ENCODE measurements around the gene FMR1NB. TPM values are rescaled to one million over a fixed set of nuclear protein-coding genes. Genes with fewer than 3 reads are reported as not detected.

Gene FMR1NB
- total RNA-seq, 1 donor from 2014 or later: not detected

- intact Hi-C loops (cut with micrococcal nuclease): no loop called here
- Mint-ChIP-seq H3K9me3 (peaks cover 6% of the 10 kb centered on the region), H3K4me1 (peaks cover 10% of the 10 kb centered on the region), H3K27me3 (no peaks in the 10 kb centered on the region), H3K4me3 (no peak overlapping the region), H3K36me3 (ENCODE audit: low read depth) (no peaks in the 10 kb centered on the region), H3K27ac (no peak overlapping the region)
- ChIA-PET CTCF (no interaction called here), POLR2A (no interaction called here)
- ATAC-seq (ENCODE audit: low read depth) (no peak), DNase-seq (no peak)
- no peak for TF ChIP-seq CTCF (IDR thresholded peaks at IDR 0.05)
Observed at GRCh38 chrX:148067285-148067684, 86.1 kb downstream of the FMR1NB start.

DNA sequence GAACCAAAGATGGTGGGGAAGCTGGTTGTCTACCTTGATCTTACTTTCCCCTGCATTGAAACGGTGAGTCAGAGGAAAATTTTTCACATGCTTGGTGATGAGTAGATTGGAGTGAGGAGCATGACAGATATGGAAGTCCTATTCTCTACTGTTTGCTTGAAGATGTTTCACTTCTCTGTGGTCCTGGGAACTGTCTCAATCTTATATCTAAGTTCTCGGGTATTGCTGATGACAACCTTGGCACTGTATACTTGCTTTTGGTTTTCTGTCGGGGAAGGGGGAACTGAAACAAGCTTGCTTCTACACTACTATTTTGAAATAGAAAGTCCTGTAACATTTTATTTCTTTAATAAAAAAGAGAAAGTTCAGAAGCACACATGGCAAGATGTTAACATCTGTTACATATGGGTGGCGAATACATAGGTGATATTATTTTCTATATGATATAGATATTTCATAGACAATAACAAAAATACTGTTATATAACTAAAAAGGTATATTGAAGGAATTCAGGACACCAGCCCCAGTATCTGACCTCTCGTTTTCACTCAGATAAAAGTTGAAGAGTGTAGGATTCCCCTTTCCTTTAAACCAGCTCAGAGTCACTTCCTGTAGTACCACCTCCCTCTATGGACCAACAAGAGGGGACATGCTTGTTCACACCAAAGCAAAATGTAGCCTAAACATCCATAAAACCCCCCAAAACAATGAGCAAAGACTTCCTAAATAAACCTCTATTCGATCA, 88.8 kb downstream of the FMR1NB start:
- DNase-seq (no peak), ATAC-seq (ENCODE audit: low read depth) (no peak)
- POLR2A ChIA-PET: no interaction called here
- Mint-ChIP-seq H3K36me3 (ENCODE audit: low read depth) (no peaks in the 10 kb centered on the region), H3K4me3 (no peak overlapping the region), H3K9me3 (peaks cover 6% of the 10 kb centered on the region), H3K27ac (no peak overlapping the region), H3K4me1 (peaks cover 10% of the 10 kb centered on the region), H3K27me3 (no peaks in the 10 kb centered on the region)
- CTCF ChIA-PET: no interaction called here
- no peak for TF ChIP-seq CTCF (IDR thresholded peaks at IDR 0.05)
- intact Hi-C loops (cut with micrococcal nuclease): no loop called here

DNA sequence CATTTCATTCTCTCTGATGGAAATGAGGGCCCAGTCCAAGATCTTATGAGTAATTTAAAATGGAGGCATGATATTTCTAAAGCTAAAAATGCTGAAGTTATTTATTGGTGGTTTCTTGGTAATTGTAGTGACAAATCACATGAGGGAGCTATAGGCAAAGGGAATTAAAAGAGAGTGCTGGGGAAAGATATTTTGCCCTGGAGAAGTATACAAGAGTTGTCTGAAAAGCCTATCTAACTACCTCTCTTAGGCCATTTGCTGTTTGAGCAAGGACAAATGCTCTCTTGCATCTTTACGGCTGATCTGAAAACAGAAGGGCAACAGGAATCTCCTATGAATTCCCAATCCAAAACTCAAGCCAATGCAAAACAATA, 89.4 kb downstream of the FMR1NB start:
- Mint-ChIP-seq H3K9me3 (peaks cover 6% of the 10 kb centered on the region), H3K4me1 (peaks cover 10% of the 10 kb centered on the region), H3K36me3 (ENCODE audit: low read depth) (no peaks in the 10 kb centered on the region), H3K27ac (no peak overlapping the region), H3K27me3 (no peaks in the 10 kb centered on the region), H3K4me3 (no peak overlapping the region)
- no peak for ATAC-seq (ENCODE audit: low read depth)
- DNase-seq: no peak
- intact Hi-C loops (cut with micrococcal nuclease): no loop called here
- ChIA-PET CTCF (no interaction called here), POLR2A (no interaction called here)
- no peak for TF ChIP-seq CTCF (IDR thresholded peaks at IDR 0.05)

Other genes with a start within 250 kb of the FMR1NB start
- 51.8 and 60.3 TPM in 2 replicates for gene FMR1, start 69.4 kb upstream of the FMR1NB start, total RNA-seq

Measured in activated B cell treated with CpG ODN at 0.5 μM for 24 hours (primary cell).